NCI-H146 treated with DMSO at 0.1 percent for 48 hours (cell line): ENCODE data around the gene HOXA6.
A peak's percentile ranks its signal among the peaks of the same experiment; 100 is the strongest.

Experiments used
- DNase-seq: peaks from one replicate; lab custom pipeline; 2025; ENCODE audit not compliant: unreplicated experiment; lab: John Stamatoyannopoulos, UW

Gene HOXA6

DNA sequence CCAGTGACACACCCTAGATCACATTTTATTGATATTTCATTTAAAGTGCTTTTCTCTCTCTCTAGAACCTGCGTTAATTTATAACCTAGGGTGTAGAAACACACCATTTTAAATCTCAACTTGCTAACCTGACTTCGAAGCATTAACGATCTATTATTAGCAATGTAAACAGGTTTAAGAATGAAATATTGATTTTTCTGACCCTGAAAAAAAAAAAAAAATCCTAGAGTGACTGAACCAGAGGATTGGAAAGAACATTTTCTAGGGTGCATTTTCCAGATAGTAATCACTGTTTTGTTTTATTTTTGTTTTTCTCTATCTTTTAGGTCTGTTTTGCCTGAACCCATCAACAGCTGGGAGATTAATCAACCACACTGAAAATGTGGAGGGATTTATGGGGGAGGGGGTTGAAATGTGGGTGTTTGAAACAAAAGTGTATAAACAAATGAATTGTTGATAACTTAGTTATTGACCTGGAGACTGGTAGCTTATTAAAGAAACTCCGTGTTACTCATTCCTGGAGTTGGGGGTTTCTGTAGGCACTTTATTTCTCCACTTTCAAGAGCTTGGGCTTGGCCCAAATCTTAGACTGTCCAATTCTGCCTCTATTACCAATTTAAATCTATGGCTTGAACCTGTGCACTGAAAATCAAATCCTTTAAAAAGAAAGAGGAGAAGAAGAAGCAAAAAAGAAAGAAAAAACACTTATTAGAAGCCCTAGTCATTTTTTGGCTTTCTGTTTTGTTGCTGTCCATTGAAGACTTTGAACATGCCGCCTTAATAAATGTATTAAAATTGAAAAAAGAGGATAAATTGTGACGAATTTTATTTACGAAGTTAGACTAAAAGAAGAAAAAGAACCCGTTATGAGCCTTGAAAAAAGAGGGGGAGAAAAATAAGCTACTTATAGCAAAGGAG lies 47.9 kb downstream of the HOXA6 start:
- DNase-seq = no peak

- no peak for DNase-seq
Measured at GRCh38 chr7:27098578-27099451, 48.8 kb downstream of the HOXA6 start.

GRCh38 chr7:27097686-27098577 lies 49.6 kb downstream of the HOXA6 start:
- no peak for DNase-seq

DNA sequence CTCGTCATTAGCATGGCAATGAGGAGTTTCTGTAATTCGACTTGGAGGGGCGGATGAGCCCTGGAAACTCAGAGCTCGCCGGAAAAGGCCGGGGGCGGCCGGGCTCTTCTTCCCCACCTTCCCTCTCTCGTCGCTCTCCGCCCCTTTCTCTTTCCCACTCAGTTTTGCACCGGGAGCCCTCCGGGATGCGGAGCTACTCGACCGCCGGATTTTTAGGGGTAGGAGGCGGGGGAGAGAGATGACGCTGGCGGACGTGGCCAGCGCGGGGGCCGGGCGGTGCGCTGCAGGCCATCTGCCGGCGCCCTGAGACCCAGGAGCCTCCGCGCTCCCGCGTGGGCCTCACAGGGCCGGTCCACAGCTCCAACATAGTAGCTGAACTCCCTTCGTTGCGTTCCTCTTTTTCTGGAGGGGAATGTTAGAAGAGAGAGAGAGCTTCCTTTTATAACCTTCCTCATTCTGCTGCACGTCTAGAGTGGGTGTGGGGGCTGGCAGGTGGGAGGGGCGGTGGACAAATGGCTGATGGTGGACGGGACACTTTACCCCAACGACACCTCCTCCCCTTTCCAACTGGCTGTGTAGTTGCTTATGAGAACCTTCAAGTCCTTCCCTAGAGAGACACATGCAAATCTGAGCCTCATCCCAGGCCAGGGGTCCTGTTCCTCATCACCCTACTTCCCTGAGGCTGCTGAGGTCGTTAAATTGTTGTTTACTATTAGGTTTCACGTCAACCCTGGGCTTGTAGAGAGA lies 50.6 kb downstream of the HOXA6 start:
- peak; percentile 42 for DNase-seq

- peak; percentile 62 for DNase-seq
Measured at GRCh38 chr7:27095897-27096767, 51.4 kb downstream of the HOXA6 start, which contains the start of gene HOXA1. HOXA1 (minus strand) TSS chr7:27096000; CDS start chr7:27095912, 88 bp downstream.
